Measurements from ENCODE around the gene PRICKLE1. TPM values are rescaled to one million over a fixed set of nuclear protein-coding genes. Genes with fewer than 3 reads are reported as not detected.

The PRICKLE1 gene
- total RNA-seq, 1 experiment from 2014 or later: 14.1 TPM

DNA sequence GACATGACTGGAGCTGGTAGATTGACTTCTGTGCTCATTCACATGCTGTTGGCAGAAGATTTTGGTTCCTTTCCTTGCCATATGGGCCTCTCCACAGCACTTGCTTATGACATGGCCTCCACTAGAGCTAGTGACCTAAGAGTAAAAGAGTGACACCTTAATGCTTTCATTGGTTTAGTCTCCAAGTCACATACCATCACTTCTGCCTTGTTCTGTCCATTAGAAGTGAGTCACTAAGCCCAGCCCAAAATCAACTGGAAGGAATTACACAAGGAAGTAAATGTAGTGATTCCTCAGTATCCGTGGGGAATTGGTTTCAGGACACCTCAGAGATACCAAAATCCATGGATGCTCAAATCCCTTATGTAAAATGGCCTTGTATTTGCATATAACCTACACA lies 182.2 kb downstream of the PRICKLE1 start:
- Mint-ChIP-seq H3K27me3 (ENCODE audit: insufficient read depth, unreplicated experiment) (no peaks in the 10 kb centered on the region), H3K27ac (ENCODE audit: low read depth, unreplicated experiment) (no peak overlapping the region), H3K36me3 (ENCODE audit: insufficient read depth, unreplicated experiment) (peaks cover 23% of the 10 kb centered on the region), H3K4me1 (ENCODE audit: insufficient read depth, unreplicated experiment) (no peaks in the 10 kb centered on the region), H3K9me3 (ENCODE audit: unreplicated experiment) (no peaks in the 10 kb centered on the region), H3K4me3 (ENCODE audit: unreplicated experiment) (no peak overlapping the region)
- POLR2A ChIA-PET: no interaction called here
- DNase-seq (ENCODE audit: unreplicated experiment): no peak
- CTCF ChIA-PET: interaction anchor here (0.7 to 1.4 kb wide), 2 partner anchors 73 to 899 kb away, joined by 3 to 5 read pairs; no protein-coding TSS in a partner anchor
- TF ChIP-seq, protein P1, sequence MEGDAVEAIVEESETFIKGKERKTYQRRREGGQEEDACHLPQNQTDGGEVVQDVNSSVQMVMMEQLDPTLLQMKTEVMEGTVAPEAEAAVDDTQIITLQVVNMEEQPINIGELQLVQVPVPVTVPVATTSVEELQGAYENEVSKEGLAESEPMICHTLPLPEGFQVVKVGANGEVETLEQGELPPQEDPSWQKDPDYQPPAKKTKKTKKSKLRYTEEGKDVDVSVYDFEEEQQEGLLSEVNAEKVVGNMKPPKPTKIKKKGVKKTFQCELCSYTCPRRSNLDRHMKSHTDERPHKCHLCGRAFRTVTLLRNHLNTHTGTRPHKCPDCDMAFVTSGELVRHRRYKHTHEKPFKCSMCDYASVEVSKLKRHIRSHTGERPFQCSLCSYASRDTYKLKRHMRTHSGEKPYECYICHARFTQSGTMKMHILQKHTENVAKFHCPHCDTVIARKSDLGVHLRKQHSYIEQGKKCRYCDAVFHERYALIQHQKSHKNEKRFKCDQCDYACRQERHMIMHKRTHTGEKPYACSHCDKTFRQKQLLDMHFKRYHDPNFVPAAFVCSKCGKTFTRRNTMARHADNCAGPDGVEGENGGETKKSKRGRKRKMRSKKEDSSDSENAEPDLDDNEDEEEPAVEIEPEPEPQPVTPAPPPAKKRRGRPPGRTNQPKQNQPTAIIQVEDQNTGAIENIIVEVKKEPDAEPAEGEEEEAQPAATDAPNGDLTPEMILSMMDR (IDR thresholded peaks at IDR 0.05; ENCODE audit: unreplicated experiment): no peak
- BruUV-seq (replicated peaks): no TSS peak
- intact Hi-C loops (cut with micrococcal nuclease): no loop called here
